IMR-90 (cell line): ENCODE measurements around the gene TREM2. TPM values are rescaled to one million over a fixed set of nuclear protein-coding genes. Genes with fewer than 3 reads are reported as not detected.

Experiments
- ATAC-seq: fragments of 200-7000 bp; cut with Tn5 transposase; 2 replicates; pipeline ENCODE4 v1.9.1; 2020; ENCODE audit warnings: low read depth, mild to moderate bottlenecking, moderate library complexity
- BruUV-seq: library from RNA; stranded (reverse); fragments of 400-500 nt; replicated peaks from 2 replicates; lab custom pipeline; 2021; lab: Mats Ljungman, UMichigan
- CTCF ChIA-PET: fragments of 300-600 bp; formaldehyde crosslinking; extraction: SDS; loops from one replicate; lab custom pipeline; 2021; ENCODE audit warnings: antibody characterized with exemption; lab: Yijun Ruan, JAX
- POLR2A ChIA-PET: fragments of 300-600 bp; sonication (Branson Sonifier 250); formaldehyde crosslinking; loops from one replicate; lab custom pipeline; 2022; ENCODE audit warnings: antibody characterized with exemption; ENCODE audit not compliant: unreplicated experiment; lab: Charles Lee
- DNase-seq: peaks from one replicate; pipeline ENCODE4 v3.0.0; 2013
- H2AFZ ChIP-seq: replicated peaks from 2 replicates; pipeline ENCODE3; 2013; ENCODE audit warnings: low read length, mild to moderate bottlenecking; ENCODE audit not compliant: poor library complexity
- H2AK5ac ChIP-seq: 2 replicates; pipeline ENCODE4 v1.6.1; 2013; ENCODE audit warnings: low read depth, low read length, inconsistent platforms
- H2AK9ac ChIP-seq: replicated peaks from 2 replicates; pipeline ENCODE3; 2013; ENCODE audit warnings: mild to moderate bottlenecking, low read depth, low read length, moderate library complexity; ENCODE audit not compliant: poor library complexity
- H2BK120ac ChIP-seq: 2 replicates; pipeline ENCODE4 v1.6.1; 2013; ENCODE audit warnings: low read depth, low read length, inconsistent platforms
- H2BK15ac ChIP-seq: 3 replicates; pipeline ENCODE4 v1.6.1; 2013; ENCODE audit warnings: low read depth, low read length, inconsistent platforms
- H2BK20ac ChIP-seq: 2 replicates; pipeline ENCODE4 v1.6.1; 2013; ENCODE audit warnings: low read depth, mild to moderate bottlenecking, inconsistent platforms, low read length, moderate library complexity
- H2BK5ac ChIP-seq: 2 replicates; pipeline ENCODE4 v1.6.1; 2013; ENCODE audit warnings: mild to moderate bottlenecking, low read depth, low read length, inconsistent platforms; ENCODE audit not compliant: poor library complexity, severe bottlenecking
- H3K14ac ChIP-seq: replicated peaks from 2 replicates; pipeline ENCODE4 v1.6.1; 2013; ENCODE audit warnings: low read depth, low read length, inconsistent platforms
- H3K18ac ChIP-seq: 2 replicates; pipeline ENCODE4 v1.6.1; 2013; ENCODE audit warnings: low read depth, low read length, control low read depth
- H3K23ac ChIP-seq: 2 replicates; pipeline ENCODE4 v1.6.1; 2013; ENCODE audit warnings: low read depth, low read length, inconsistent platforms
- H3K27ac ChIP-seq: 2 replicates; pipeline ENCODE4 v1.5.1; 2013; ENCODE audit warnings: mild to moderate bottlenecking, control low read depth, low read length; ENCODE audit not compliant: insufficient read depth
- H3K27me3 ChIP-seq: 2 replicates; pipeline ENCODE4 v1.6.1; 2013; ENCODE audit warnings: low read length; ENCODE audit not compliant: control insufficient read depth, insufficient read depth
- H3K36me3 ChIP-seq: 2 replicates; pipeline ENCODE4 v1.6.1; 2013; ENCODE audit warnings: low read length, mixed read lengths; ENCODE audit not compliant: control insufficient read depth, insufficient read depth
- H3K4ac ChIP-seq: 2 replicates; pipeline ENCODE4 v1.6.1; 2013; ENCODE audit warnings: low read depth, low read length, inconsistent platforms
- H3K4me1 ChIP-seq: 2 replicates; pipeline ENCODE4 v1.6.1; 2013; ENCODE audit warnings: low read length, mixed read lengths; ENCODE audit not compliant: control insufficient read depth, insufficient read depth
- H3K4me2 ChIP-seq: 2 replicates; pipeline ENCODE4 v1.6.1; 2013; ENCODE audit warnings: low read depth, mild to moderate bottlenecking, control low read depth, low read length, moderate library complexity
- H3K4me3 ChIP-seq: 2 replicates; pipeline ENCODE4 v1.5.1; 2013; ENCODE audit warnings: low read depth, mild to moderate bottlenecking, control low read depth, low read length, moderate library complexity; ENCODE audit not compliant: insufficient read depth
- H3K56ac ChIP-seq: 2 replicates; pipeline ENCODE4 v1.6.1; 2013; ENCODE audit warnings: low read length, inconsistent platforms; ENCODE audit not compliant: insufficient read depth; ENCODE audit errors: extremely low read depth
- H3K79me1 ChIP-seq, 2 experiments: 2 replicates each; pipeline ENCODE4 v1.6.1; 2013; ENCODE audit warnings: low read length in 2 of 2, inconsistent platforms in 1 of 2, low read depth in 1 of 2
- H3K9ac ChIP-seq: 2 replicates; pipeline ENCODE4 v1.6.1; 2013; ENCODE audit warnings: low read depth, low read length, control low read depth
- H3K9me1 ChIP-seq: 2 replicates; pipeline ENCODE4 v1.6.1; 2013; ENCODE audit warnings: low read length, inconsistent platforms; ENCODE audit not compliant: insufficient read depth
- H3K9me3 ChIP-seq: 2 replicates; pipeline ENCODE4 v1.6.1; 2013; ENCODE audit warnings: low read length; ENCODE audit not compliant: control insufficient read depth, insufficient read depth
- H4K20me1 ChIP-seq: 2 replicates; pipeline ENCODE4 v1.6.1; 2013; ENCODE audit warnings: low read length, inconsistent platforms; ENCODE audit not compliant: insufficient read depth
- H4K5ac ChIP-seq: 2 replicates; pipeline ENCODE4 v1.6.1; 2013; ENCODE audit warnings: mild to moderate bottlenecking, low read depth, low read length, control low read depth
- H4K8ac ChIP-seq, 2 experiments: 2 replicates each; pipeline ENCODE4 v1.6.1; 2013; ENCODE audit warnings: low read depth in 2 of 2, low read length in 2 of 2, control low read depth in 1 of 2, inconsistent platforms in 1 of 2
- H4K91ac ChIP-seq: 2 replicates; pipeline ENCODE4 v1.6.1; 2013; ENCODE audit warnings: low read depth, low read length, inconsistent platforms; ENCODE audit not compliant: insufficient read depth
- BHLHE40 ChIP-seq: fragments of 150-350 bp; IDR thresholded peaks from 2 replicates; pipeline ENCODE4 v1.6.1; 2016; ENCODE audit warnings: mild to moderate bottlenecking, low read depth, low read length
- CHD1 ChIP-seq: IDR thresholded peaks from 2 replicates; pipeline ENCODE4 v1.6.1; 2012; ENCODE audit warnings: low read depth, low read length, improper control_type of control experiment
- CTCF ChIP-seq: conservative IDR thresholded peaks from 2 replicates; pipeline ENCODE4 v1.5.1; 2012; ENCODE audit warnings: mild to moderate bottlenecking, low read depth, low read length, improper control_type of control experiment
- FOS ChIP-seq: fragments of 150-350 bp; IDR thresholded peaks from 2 replicates; pipeline ENCODE4 v1.6.1; 2016; ENCODE audit warnings: low read depth, low read length
- MAFK ChIP-seq: IDR thresholded peaks from 2 replicates; pipeline ENCODE4 v1.6.1; 2012; ENCODE audit warnings: low read depth, low read length, improper control_type of control experiment
- MAZ ChIP-seq: IDR thresholded peaks from 2 replicates; pipeline ENCODE4 v1.6.1; 2012; ENCODE audit warnings: low read depth, mild to moderate bottlenecking, low read length, improper control_type of control experiment, moderate library complexity, borderline replicate concordance
- POLR2A ChIP-seq: IDR thresholded peaks from 2 replicates; pipeline ENCODE4 v1.6.1; 2012; ENCODE audit warnings: mild to moderate bottlenecking, low read depth, low read length
- RFX5 ChIP-seq: IDR thresholded peaks from 2 replicates; pipeline ENCODE4 v1.8.0; 2012; ENCODE audit warnings: low read depth, mild to moderate bottlenecking, low read length, moderate library complexity
- SMC3 ChIP-seq: fragments of 150-350 bp; IDR thresholded peaks from 2 replicates; pipeline ENCODE4 v1.6.1; 2016; ENCODE audit warnings: low read depth, mild to moderate bottlenecking, antibody characterized with exemption, low read length, moderate library complexity
- WGBS, 2 experiments: methylation state at CpG; one replicate each; pipeline versions ENCODE4 v1.1.5 to v1.1.7; 2013; ENCODE audit warnings: missing lambda C conversion rate in 2 of 2; ENCODE audit not compliant: insufficient read length in 1 of 2; ENCODE audit errors: extremely low coverage in 2 of 2; 5-methylcytosine and 5-hydroxymethylcytosine counted together
- dilution Hi-C: fragments of 300-500 bp; cut with HindIII; formaldehyde crosslinking; loops from one replicate; pipeline ENCODE4 v1.14.3; 2018; ENCODE audit warnings: low sequenced_read_pairs; ENCODE audit not compliant: unreplicated experiment
- in situ Hi-C: fragments of 300-500 bp; cut with MboI; formaldehyde crosslinking; loops from 3 replicates; pipeline ENCODE4 v1.14.3; 2019; ENCODE audit warnings: low sequenced_read_pairs, inconsistent platforms, mixed read lengths
- intact Hi-C: fragments of 100-400 bp; cut with micrococcal nuclease; formaldehyde crosslinking; loops from 2 replicates; pipeline ENCODE4 v1.10.0; 2022
- polyA plus RNA-seq, 3 experiments: library from polyadenylated mRNA; depleted of rRNA; stranded (reverse); fragments of >200 nt; gene quantifications; 2 replicates each; pipeline ENCODE4 v1.2.3, GENCODE V29; 2012; ENCODE audit warnings: low replicate concordance in 1 of 3
- total RNA-seq: library from RNA; depleted of rRNA; stranded (reverse); fragments of >200 nt; gene quantifications from 2 replicates; pipeline ENCODE4 v1.2.3, GENCODE V29; 2012

TREM2 gene
- total and polyA plus RNA-seq, 2 of the 4 experiments (the other 2 are of a cell fraction): not detected

GRCh38 chr6:41177287-41177686 is 14.4 kb upstream of the TREM2 start:
- dilution Hi-C loops (no loop called here), in situ Hi-C loops (no loop called here), intact Hi-C loops (no loop called here)
- Histone ChIP-seq H2BK120ac (no peak overlapping the region), H3K4ac (no peak overlapping the region), H2AK5ac (no peak overlapping the region), H3K36me3 (no peaks in the 10 kb centered on the region), H3K27ac (no peak overlapping the region), H2AFZ (no peak overlapping the region), H3K4me1 (no peaks in the 10 kb centered on the region), H4K91ac (no peak overlapping the region), H2BK15ac (no peak overlapping the region), H4K8ac (no peak overlapping the region), H3K4me3 (no peak overlapping the region), H3K18ac (no peak overlapping the region), H3K4me2 (no peak overlapping the region), H3K9ac (no peak overlapping the region), H4K20me1 (no peaks in the 10 kb centered on the region), H3K9me3 (no peaks in the 10 kb centered on the region), H2BK5ac (no peak overlapping the region), H3K14ac (no peak overlapping the region), H4K5ac (no peak overlapping the region), H3K9me1 (no peaks in the 10 kb centered on the region), H2AK9ac (no peak overlapping the region), H3K23ac (no peak overlapping the region), H3K79me1 (no peaks in the 10 kb centered on the region), H3K56ac (no peak overlapping the region), H3K27me3 (peaks cover 5% of the 10 kb centered on the region), H2BK20ac (no peak overlapping the region)
- POLR2A ChIA-PET: no interaction called here
- DNase-seq (no peak), ATAC-seq (no peak)
- CTCF ChIA-PET: interaction anchor here (0.9 kb wide), 1 partner anchor 85 kb away, joined by 5 read pairs; no protein-coding TSS in a partner anchor
- BruUV-seq: no TSS peak
- TF ChIP-seq CHD1 (no peak), MAFK (no peak), MAZ (no peak), FOS (no peak), POLR2A (no peak), SMC3 (no peak), RFX5 (no peak), BHLHE40 (no peak), CTCF (no peak)
- WGBS, 2 experiments: 40% methylated on average over 1 of the region's 3 CpGs; no CpG with 5 or more reads in 1 of the 2 experiments
